Activated CD4-positive, alpha-beta T cell treated with anti-CD3 and anti-CD28 coated beads for 48 hours (primary cell): Measurements from ENCODE around the gene TMEM26.
A peak's percentile ranks its signal among the peaks of the same experiment; 100 is the strongest.

Experiments used
- DNase-seq: peaks from one replicate; pipeline ENCODE4 v3.0.0-alpha.2; 2020

TMEM26 gene

GRCh38 chr10:61452655-61453641 is at the start of gene TMEM26:
TMEM26 (minus strand) TSS chr10:61453381; CDS start chr10:61453081, 300 bp downstream.
- peak; percentile 10 for DNase-seq

- DNase-seq = no peak
These were observed 47.3 kb upstream of the TMEM26 start for GRCh38 chr10:61500460-61500859.

- DNase-seq = no peak
These were observed 39.3 kb upstream of the TMEM26 start for GRCh38 chr10:61492364-61492995.

GRCh38 chr10:61487506-61487905 is 34.3 kb upstream of the TMEM26 start:
- no peak for DNase-seq

- DNase-seq = no peak
These were observed 33.7 kb upstream of the TMEM26 start for GRCh38 chr10:61486738-61487396.

GRCh38 chr10:61486251-61486650 is 33.1 kb upstream of the TMEM26 start:
- DNase-seq = no peak

GRCh38 chr10:61481597-61481996 is 28.4 kb upstream of the TMEM26 start:
- no peak for DNase-seq

GRCh38 chr10:61480208-61480607 is 27.0 kb upstream of the TMEM26 start:
- no peak for DNase-seq

- DNase-seq = no peak
These were observed 25.6 kb upstream of the TMEM26 start for GRCh38 chr10:61478621-61479312.

- no peak for DNase-seq
These were observed 24.3 kb upstream of the TMEM26 start for GRCh38 chr10:61477451-61477850.

GRCh38 chr10:61476529-61476928 is 23.3 kb upstream of the TMEM26 start:
- no peak for DNase-seq

GRCh38 chr10:61475449-61475873 is 22.3 kb upstream of the TMEM26 start:
- DNase-seq = no peak

- DNase-seq = no peak
These were observed 19.0 kb upstream of the TMEM26 start for GRCh38 chr10:61472090-61472674.

GRCh38 chr10:61471491-61471890 is 18.3 kb upstream of the TMEM26 start:
- no peak for DNase-seq

- no peak for DNase-seq
These were observed 17.6 kb upstream of the TMEM26 start for GRCh38 chr10:61470740-61471139.

- DNase-seq = no peak
These were observed 12.9 kb upstream of the TMEM26 start for GRCh38 chr10:61465901-61466632.

GRCh38 chr10:61465171-61465496 is 12.0 kb upstream of the TMEM26 start:
- no peak for DNase-seq

GRCh38 chr10:61464461-61465170 is 11.4 kb upstream of the TMEM26 start:
- no peak for DNase-seq

- no peak for DNase-seq
These were observed 10.1 kb upstream of the TMEM26 start for GRCh38 chr10:61463035-61463909.

GRCh38 chr10:61460835-61461234 is 7.7 kb upstream of the TMEM26 start:
- DNase-seq = no peak
